Measurements from ENCODE around the gene OXCT1.

- TF ChIP-seq POLR2A (IDR thresholded peaks at IDR 0.05; ENCODE audit: low read depth, low read length) (no peak), TAF1 (IDR thresholded peaks at IDR 0.05; ENCODE audit: low read depth, low read length) (no peak), POLR2AphosphoS5 (IDR thresholded peaks at IDR 0.05; ENCODE audit: low read depth, low read length) (no peak), PAX5 (IDR thresholded peaks at IDR 0.05; ENCODE audit: insufficient read depth, low read length, severe bottlenecking) (no peak)
These were observed 38.3 kb upstream of the OXCT1 start for GRCh38 chr5:41908374-41909079.
